Neural cell (in vitro differentiated cells): ENCODE results near the gene CDX1. TPM values are rescaled to one million over a fixed set of nuclear protein-coding genes. Genes with fewer than 3 reads are reported as not detected.
A peak's percentile ranks its signal among the peaks of the same experiment; 100 is the strongest.

ENCODE experiments used
- H2AFZ ChIP-seq: fragments of 200-600, 300-800 bp; sonication (generic), shearing (Covaris generic); 2 replicates; pipeline ENCODE4 v1.6.0; 2014; ENCODE audit warnings: low read depth, mild to moderate bottlenecking, antibody characterized with exemption, low read length, moderate library complexity
- H3F3A ChIP-seq: fragments of 200-600 bp; shearing (Covaris generic); 2 replicates; pipeline ENCODE4 v1.6.1; 2016; ENCODE audit warnings: mild to moderate bottlenecking, moderate library complexity, mixed read lengths, antibody characterized with exemption, low read length; ENCODE audit not compliant: insufficient read depth, poor library complexity, severe bottlenecking
- H3K27ac ChIP-seq: fragments of 200-600, 300-800 bp; sonication (generic), shearing (Covaris generic); 2 replicates; pipeline ENCODE4 v1.5.1; 2014; ENCODE audit warnings: mild to moderate bottlenecking, low read length, moderate library complexity
- H3K27me3 ChIP-seq: fragments of 300-800, 200-600 bp; sonication (generic), shearing (Covaris generic); 2 replicates; pipeline ENCODE4 v1.6.0; 2014; ENCODE audit warnings: mild to moderate bottlenecking, low read depth, low read length, moderate library complexity; ENCODE audit not compliant: insufficient read depth
- H3K36me3 ChIP-seq: fragments of 300-800, 200-600 bp; sonication (generic), shearing (Covaris generic); 2 replicates; pipeline ENCODE4 v1.5.1; 2014; ENCODE audit warnings: mild to moderate bottlenecking, antibody characterized with exemption, low read length, moderate library complexity; ENCODE audit not compliant: insufficient read depth
- H3K4me2 ChIP-seq: fragments of 300-800, 200-600 bp; sonication (generic), shearing (Covaris generic); 2 replicates; pipeline ENCODE4 v1.6.0; 2014; ENCODE audit warnings: mild to moderate bottlenecking, low read length
- H3K4me3 ChIP-seq: fragments of 300-800, 200-600 bp; sonication (generic), shearing (Covaris generic); 2 replicates; pipeline ENCODE4 v1.5.1; 2014; ENCODE audit warnings: mild to moderate bottlenecking, low read length, moderate library complexity
- H3K79me2 ChIP-seq: fragments of 200-600 bp; shearing (Covaris generic); replicated peaks from 2 replicates; pipeline ENCODE4 v1.6.0; 2014; ENCODE audit warnings: mild to moderate bottlenecking, low read length, moderate library complexity; ENCODE audit not compliant: insufficient read depth
- H3K9ac ChIP-seq: fragments of 300-800, 200-600 bp; sonication (generic), shearing (Covaris generic); 2 replicates; pipeline ENCODE4 v1.6.1; 2016; ENCODE audit warnings: mild to moderate bottlenecking, low read length, mixed read lengths
- H3K9me2 ChIP-seq: fragments of 200-600 bp; shearing (Covaris generic); 2 replicates; pipeline ENCODE4 v1.6.1; 2016; ENCODE audit warnings: mild to moderate bottlenecking, low read length, mixed read lengths; ENCODE audit not compliant: insufficient read depth
- H3K9me3 ChIP-seq: fragments of 200-600, 300-800 bp; sonication (generic), shearing (Covaris generic); 2 replicates; pipeline ENCODE4 v1.6.1; 2016; ENCODE audit warnings: mild to moderate bottlenecking, mixed run types, low read length, moderate library complexity, mixed read lengths
- H4K20me1 ChIP-seq: fragments of 200-600 bp; shearing (Covaris generic); 2 replicates; pipeline ENCODE4 v1.6.1; 2016; ENCODE audit warnings: mild to moderate bottlenecking, mixed run types; ENCODE audit not compliant: insufficient read depth
- EZH2 ChIP-seq: fragments of 200-600, 300-800 bp; shearing (Covaris generic), sonication (generic); IDR thresholded peaks from 2 replicates; pipeline ENCODE4 v1.6.1; 2014; ENCODE audit warnings: antibody characterized with exemption, low read length, borderline replicate concordance, mild to moderate bottlenecking; ENCODE audit not compliant: insufficient read depth, poor library complexity, severe bottlenecking
- MXI1 ChIP-seq: fragments of 450-650 bp; conservative IDR thresholded peaks from 2 replicates; pipeline ENCODE4 v1.6.1; 2014; ENCODE audit warnings: antibody characterized with exemption, mild to moderate bottlenecking; ENCODE audit not compliant: poor library complexity, severe bottlenecking
- REST ChIP-seq: IDR thresholded peaks from 2 replicates; pipeline ENCODE4 v1.6.1; 2012; ENCODE audit warnings: borderline replicate concordance
- TAF1 ChIP-seq: IDR thresholded peaks from 2 replicates; pipeline ENCODE4 v1.6.1; 2012; ENCODE audit warnings: low read depth
- polyA plus RNA-seq: library from polyadenylated mRNA; depleted of rRNA; stranded (reverse); fragments of >200 nt; gene quantifications from 2 replicates; pipeline ENCODE4 v1.2.3, GENCODE V29; 2014
- TF ChIP-seq, protein P1 (sequence below): fragments of 450-650 bp; IDR thresholded peaks from 2 replicates; pipeline ENCODE4 v1.5.1; 2014; ENCODE audit warnings: antibody characterized with exemption, mild to moderate bottlenecking, moderate library complexity; ENCODE audit not compliant: poor library complexity, severe bottlenecking

Gene CDX1
- polyA plus RNA-seq, 1 donor from 2014 or later, result not detected

GRCh38 chr5:150153957-150154617 is 12.5 kb upstream of the CDX1 start:
- H3K27me3 ChIP-seq, result no peaks in the 10 kb centered on the region
- no peak overlapping the region for H3K9ac ChIP-seq
- H3K9me3 ChIP-seq, result no peaks in the 10 kb centered on the region
- TF ChIP-seq, protein P1, sequence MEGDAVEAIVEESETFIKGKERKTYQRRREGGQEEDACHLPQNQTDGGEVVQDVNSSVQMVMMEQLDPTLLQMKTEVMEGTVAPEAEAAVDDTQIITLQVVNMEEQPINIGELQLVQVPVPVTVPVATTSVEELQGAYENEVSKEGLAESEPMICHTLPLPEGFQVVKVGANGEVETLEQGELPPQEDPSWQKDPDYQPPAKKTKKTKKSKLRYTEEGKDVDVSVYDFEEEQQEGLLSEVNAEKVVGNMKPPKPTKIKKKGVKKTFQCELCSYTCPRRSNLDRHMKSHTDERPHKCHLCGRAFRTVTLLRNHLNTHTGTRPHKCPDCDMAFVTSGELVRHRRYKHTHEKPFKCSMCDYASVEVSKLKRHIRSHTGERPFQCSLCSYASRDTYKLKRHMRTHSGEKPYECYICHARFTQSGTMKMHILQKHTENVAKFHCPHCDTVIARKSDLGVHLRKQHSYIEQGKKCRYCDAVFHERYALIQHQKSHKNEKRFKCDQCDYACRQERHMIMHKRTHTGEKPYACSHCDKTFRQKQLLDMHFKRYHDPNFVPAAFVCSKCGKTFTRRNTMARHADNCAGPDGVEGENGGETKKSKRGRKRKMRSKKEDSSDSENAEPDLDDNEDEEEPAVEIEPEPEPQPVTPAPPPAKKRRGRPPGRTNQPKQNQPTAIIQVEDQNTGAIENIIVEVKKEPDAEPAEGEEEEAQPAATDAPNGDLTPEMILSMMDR, result peak; percentile 13
- TF ChIP-seq EZH2, result no peak
- H3K79me2 ChIP-seq, result no peaks in the 10 kb centered on the region
- no peak overlapping the region for H3K4me3 ChIP-seq
- no peaks in the 10 kb centered on the region for H4K20me1 ChIP-seq
- no peaks in the 10 kb centered on the region for H3K36me3 ChIP-seq
- H3K4me2 ChIP-seq, result no peak overlapping the region
- no peaks in the 10 kb centered on the region for H3F3A ChIP-seq
- H3K27ac ChIP-seq, result no peak overlapping the region
- no peak overlapping the region for H2AFZ ChIP-seq
- H3K9me2 ChIP-seq, result no peaks in the 10 kb centered on the region

- Histone ChIP-seq H2AFZ (no peak overlapping the region), H3K9me2 (no peaks in the 10 kb centered on the region), H3K79me2 (no peaks in the 10 kb centered on the region), H3F3A (no peaks in the 10 kb centered on the region), H3K27ac (no peak overlapping the region), H4K20me1 (no peaks in the 10 kb centered on the region), H3K36me3 (no peaks in the 10 kb centered on the region), H3K4me3 (no peak overlapping the region), H3K27me3 (no peaks in the 10 kb centered on the region), H3K9ac (no peak overlapping the region), H3K9me3 (no peaks in the 10 kb centered on the region), H3K4me2 (no peak overlapping the region)
- no peak for TF ChIP-seq TAF1
- no peak for TF ChIP-seq REST
- TF ChIP-seq, protein P1, result no peak
- no peak for TF ChIP-seq MXI1
Measured at GRCh38 chr5:150154618-150155128, 11.9 kb upstream of the CDX1 start.
